H7 (cell line): ENCODE data around the gene REV3L. TPM values are rescaled to one million over a fixed set of nuclear protein-coding genes. Genes with fewer than 3 reads are reported as not detected.

Source experiments
- DNase-seq: peaks from one replicate; pipeline ENCODE4 v3.0.0; 2012
- H3K27me3 ChIP-seq: 2 replicates; pipeline ENCODE4 v1.6.0; 2011; ENCODE audit warnings: mild to moderate bottlenecking, low read length; ENCODE audit not compliant: control insufficient read depth, insufficient read depth
- H3K36me3 ChIP-seq: replicated peaks from 2 replicates; pipeline ENCODE4 v1.5.1; 2011; ENCODE audit warnings: low read length; ENCODE audit not compliant: control insufficient read depth, insufficient read depth
- H3K4me3 ChIP-seq: 2 replicates; pipeline ENCODE4 v1.5.1; 2011; ENCODE audit warnings: low read depth, mild to moderate bottlenecking, control low read depth, low read length, moderate library complexity; ENCODE audit not compliant: insufficient read depth
- total RNA-seq: library from RNA; depleted of rRNA; stranded (reverse); fragments of >200 nt; shearing (Covaris generic); gene quantifications from 2 replicates; pipeline ENCODE4 v1.2.3, GENCODE V29; 2014

REV3L gene
- total RNA-seq, 1 experiment from 2014 or later: 2.1 TPM

DNA sequence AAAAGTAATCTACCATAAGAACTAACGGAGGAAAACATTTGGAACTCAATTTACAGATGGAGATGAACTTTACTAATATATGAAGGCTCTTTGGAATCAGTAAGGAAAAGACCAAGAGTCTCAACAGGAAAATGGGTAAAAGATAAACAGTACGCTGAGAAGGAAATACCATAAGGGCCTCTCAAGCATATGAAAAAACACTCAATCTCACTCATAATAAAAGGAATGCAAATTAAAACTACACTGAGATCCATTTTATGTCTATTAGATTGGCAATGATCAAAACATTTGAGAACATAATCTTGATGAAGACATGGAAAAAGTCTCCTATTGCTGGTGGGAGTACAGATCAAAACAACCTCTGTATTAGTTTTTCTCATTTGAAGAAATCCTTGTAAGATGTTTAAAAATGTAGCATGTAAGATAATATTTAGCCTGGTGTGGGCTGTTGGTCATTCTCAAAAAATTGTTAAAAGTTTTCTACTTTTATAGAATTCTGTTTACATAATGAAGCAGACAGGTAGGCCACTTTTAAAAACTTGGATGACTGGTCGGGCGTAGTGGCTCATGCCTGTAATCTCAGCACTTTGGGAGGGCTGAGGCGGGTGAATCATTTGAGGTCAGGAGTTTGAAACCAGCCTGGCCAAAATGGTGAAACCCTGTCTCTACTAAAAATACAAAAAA is 14.5 kb downstream of the REV3L start:
- no peak for DNase-seq
- H3K27me3 ChIP-seq: no peaks in the 10 kb centered on the region
- H3K36me3 ChIP-seq: no peaks in the 10 kb centered on the region
- H3K4me3 ChIP-seq: no peak overlapping the region

DNA sequence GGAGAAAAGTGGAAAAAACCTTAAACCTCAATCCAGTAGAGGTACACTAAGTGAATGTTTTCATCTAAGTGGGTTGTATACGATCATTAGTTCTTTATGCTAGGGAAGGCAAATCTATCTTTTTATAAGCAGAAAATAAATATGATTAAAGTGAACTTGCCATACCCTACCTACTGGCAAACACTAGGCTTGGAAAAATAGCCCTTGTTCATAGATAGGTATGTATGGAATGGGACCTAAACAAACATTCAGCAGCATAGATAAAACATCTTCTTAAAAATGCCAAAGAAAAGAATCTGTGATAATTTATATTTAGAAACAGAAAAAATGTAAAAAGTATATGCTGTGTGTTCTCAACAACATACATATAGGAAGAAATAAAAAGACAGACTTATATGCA is 18.8 kb downstream of the REV3L start:
- DNase-seq: no peak
- no peaks in the 10 kb centered on the region for H3K27me3 ChIP-seq
- no peaks in the 10 kb centered on the region for H3K36me3 ChIP-seq
- no peak overlapping the region for H3K4me3 ChIP-seq

DNA sequence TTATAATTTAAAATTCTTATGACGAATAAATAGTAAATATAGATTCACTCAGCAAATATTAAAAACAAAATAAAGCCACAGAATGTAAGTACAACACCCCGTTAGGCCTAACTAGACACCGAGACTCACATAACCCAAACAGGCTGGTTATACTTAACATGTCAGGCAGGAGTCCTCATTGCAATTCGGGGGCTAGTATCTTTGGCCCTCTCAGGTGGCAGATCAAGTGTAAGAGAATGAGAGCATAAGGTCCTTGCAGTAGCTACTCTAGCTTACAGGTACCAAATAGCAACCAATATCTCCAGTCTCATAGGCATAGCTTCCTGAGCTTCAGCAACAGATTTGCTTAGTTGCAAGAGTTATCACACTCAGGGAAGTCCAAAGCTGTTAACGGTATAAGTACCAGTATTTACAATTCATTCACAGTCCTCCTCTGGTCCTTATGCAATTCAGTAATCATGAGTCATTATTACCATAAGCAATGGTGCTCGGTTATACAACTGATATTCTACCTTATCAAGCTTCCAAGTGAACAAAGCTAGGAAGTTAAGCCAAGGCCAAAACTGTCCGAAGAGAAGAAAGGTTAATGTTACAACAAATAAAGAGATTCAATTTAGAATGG is 20.1 kb downstream of the REV3L start:
- Histone ChIP-seq H3K27me3 (no peaks in the 10 kb centered on the region), H3K4me3 (no peak overlapping the region), H3K36me3 (no peaks in the 10 kb centered on the region)
- no peak for DNase-seq

DNA sequence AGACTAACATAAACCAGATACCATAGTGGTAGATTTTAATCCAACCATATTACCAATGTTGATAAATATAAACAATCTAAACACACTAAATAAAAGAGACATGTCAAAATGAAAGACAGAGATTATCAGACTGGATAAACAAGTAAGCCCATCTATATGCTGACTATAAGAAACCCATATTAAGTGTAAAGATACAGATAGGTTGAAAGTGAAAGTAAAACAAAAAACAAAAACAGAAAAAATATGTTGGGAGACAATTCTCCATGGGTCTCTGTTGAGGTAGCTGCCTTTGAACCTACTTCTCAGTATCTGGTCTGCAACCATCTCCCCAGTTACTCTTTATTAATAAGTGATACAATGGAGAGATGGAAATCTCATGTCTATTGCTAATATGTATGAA is 21.2 kb downstream of the REV3L start:
- H3K36me3 ChIP-seq: no peaks in the 10 kb centered on the region
- DNase-seq: no peak
- no peaks in the 10 kb centered on the region for H3K27me3 ChIP-seq
- no peak overlapping the region for H3K4me3 ChIP-seq

DNA sequence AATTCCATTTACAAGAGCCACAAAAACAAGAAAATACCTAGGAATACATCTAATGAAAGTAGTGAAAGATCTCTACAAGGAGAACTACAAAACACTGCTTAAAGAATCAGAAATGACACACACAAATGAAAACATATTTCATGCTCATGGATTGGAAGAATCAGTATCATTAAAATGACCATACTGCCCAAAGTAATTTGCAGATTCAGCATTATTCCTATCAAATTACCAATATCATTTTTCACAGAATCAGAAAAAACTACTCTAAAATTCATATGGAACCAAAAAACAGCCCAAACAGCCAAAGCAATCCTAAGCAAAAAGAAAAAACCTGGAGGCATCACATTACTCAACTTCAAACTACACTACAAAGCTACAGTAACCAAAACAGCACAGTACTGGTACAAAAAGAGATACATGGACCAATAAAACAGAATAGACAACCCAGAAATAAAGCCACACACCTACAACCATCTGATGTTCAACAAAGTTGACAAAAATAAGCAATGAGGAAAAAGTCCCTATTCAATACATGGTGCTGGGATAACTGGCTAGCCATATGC is 24.3 kb downstream of the REV3L start:
- Histone ChIP-seq H3K4me3 (no peak overlapping the region), H3K36me3 (no peaks in the 10 kb centered on the region), H3K27me3 (no peaks in the 10 kb centered on the region)
- no peak for DNase-seq

DNA sequence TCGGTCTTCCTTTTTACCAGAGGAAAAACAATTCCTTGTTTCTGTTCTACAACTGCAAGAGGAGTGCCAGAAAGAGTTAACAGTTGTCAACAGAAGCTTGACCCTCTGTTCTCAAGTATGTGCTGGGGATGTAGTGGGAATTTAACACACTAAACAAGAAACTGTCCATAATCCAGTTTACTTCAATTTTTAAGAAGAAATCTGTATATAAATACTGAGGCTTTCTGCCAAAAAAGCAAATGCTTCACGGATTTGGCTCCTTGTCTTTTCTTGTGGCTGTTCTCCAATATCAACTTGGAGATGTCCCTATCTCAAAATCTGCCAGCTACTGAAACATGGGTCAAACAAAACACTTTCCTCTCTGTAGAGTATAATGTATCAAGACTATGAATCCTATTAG is 26.8 kb downstream of the REV3L start:
- no peak for DNase-seq
- Histone ChIP-seq H3K4me3 (no peak overlapping the region), H3K36me3 (no peaks in the 10 kb centered on the region), H3K27me3 (no peaks in the 10 kb centered on the region)

DNA sequence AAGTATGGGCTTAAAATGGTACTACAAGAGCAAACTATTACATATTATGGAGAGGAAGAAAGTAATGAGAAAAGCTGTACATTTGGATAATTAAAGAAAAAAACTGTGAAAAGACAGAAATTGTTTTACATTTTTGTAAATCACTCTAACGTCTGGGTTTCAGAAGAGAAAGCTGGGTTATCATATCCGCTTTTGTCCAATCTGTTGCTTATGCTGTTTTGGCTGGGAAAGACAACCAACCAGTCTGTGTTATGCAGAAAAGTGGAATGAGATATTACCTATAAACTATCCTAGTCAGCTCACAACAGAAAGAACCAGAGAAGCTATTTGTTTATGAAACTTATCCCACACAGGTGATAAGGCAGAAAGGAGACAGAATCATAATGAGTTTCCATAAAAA is 32.4 kb downstream of the REV3L start:
- DNase-seq: no peak
- Histone ChIP-seq H3K36me3 (no peaks in the 10 kb centered on the region), H3K27me3 (no peaks in the 10 kb centered on the region), H3K4me3 (no peak overlapping the region)

DNA sequence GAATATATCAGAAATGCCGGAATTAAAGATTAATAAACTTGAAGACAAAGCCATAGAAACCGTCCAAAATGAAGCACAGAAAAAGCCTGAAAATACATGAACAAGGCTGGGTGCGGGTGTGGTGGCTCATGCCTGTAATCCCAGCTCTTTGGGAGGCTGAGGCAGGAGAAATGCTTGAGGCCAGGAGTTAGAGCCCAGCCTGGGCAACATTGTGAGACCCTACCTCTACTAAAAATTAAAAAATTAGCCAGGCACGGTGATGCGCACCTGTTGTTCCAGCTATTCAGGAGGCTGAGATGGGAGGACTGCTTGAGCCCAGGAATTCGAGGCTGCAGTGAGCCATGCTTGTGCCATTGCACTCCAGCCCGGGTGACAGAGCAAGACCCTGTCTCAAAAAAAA is 32.9 kb downstream of the REV3L start:
- no peak for DNase-seq
- H3K4me3 ChIP-seq: no peak overlapping the region
- H3K27me3 ChIP-seq: no peaks in the 10 kb centered on the region
- no peaks in the 10 kb centered on the region for H3K36me3 ChIP-seq

DNA sequence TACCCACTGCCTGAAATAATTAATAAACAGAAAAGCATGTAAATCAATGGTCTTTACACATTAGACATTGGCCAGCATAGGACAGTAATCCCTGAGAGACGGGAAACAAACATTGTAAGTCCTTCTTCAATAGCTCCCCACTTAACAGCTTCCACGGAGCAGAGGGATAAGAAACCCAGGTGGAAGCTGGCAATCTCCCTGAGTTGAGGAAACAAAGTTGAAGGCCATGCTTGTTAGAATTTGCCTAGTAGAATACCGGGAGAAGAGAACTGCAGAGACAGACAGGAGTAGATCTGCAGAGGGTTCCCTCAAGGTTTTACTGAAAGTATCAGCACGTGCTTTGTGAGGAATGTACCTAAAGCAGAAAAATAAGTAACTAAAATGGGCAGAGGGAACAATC is 33.9 kb downstream of the REV3L start:
- H3K4me3 ChIP-seq: no peak overlapping the region
- H3K27me3 ChIP-seq: no peaks in the 10 kb centered on the region
- no peaks in the 10 kb centered on the region for H3K36me3 ChIP-seq
- DNase-seq: no peak

DNA sequence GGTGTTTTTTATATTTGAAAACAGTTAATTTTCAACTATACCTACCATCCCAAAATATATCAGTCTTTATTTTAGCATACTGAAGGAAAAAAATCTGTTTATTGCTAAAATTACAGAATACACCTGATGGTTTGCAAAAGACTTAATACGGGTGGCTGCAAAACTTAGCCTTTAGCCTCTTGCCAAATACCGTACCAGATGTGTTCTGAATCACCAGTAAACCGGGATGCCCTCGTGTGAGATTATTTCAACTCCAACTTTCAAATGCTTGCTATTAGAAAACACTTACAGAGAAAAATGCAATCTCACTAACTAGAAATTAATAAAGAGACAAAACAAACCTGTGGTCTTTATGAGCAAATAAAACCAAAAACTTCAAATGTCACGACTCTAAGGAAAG is 36.0 kb downstream of the REV3L start:
- Histone ChIP-seq H3K27me3 (no peaks in the 10 kb centered on the region), H3K4me3 (no peak overlapping the region), H3K36me3 (no peaks in the 10 kb centered on the region)
- no peak for DNase-seq

DNA sequence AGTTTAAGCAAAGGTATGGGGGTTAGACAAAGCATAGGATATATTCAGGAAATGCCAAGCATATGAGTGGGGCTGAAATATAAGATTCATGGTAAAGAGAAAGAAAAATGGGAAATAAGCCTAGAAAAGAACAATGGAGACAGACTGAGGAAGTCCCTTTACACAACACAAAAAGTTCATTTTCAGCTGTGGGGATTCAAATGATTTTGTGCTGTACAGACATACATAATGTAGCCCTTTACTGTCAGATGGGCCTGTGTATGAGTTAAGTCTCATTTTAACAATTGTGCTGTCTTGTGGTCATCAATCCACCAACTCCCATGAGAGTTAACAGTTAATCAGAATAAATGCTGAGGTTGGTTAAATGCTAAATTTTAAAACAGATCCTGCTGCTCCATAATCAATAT is 37.2 kb downstream of the REV3L start:
- DNase-seq: no peak
- Histone ChIP-seq H3K27me3 (no peaks in the 10 kb centered on the region), H3K36me3 (no peaks in the 10 kb centered on the region), H3K4me3 (no peak overlapping the region)

DNA sequence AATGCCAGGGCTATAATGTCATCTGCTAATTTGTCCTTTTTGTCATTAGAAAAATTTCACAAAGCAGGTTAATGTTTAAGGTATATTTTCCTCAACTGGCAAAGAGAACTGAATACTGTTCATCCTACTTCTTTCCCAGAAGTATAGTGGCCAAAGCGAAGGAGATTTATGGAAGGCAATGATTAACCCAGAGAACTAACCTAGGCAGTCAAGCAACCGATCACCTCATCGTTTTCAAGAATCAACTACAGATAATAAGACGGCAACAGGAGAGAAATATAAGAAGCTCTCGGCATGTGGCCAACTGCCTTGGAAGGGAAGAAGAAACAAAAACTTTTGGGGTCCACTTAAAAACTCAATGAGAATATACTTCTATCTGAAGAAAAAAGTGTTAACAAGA is 38.2 kb downstream of the REV3L start:
- DNase-seq: no peak
- Histone ChIP-seq H3K27me3 (no peaks in the 10 kb centered on the region), H3K4me3 (no peak overlapping the region), H3K36me3 (no peaks in the 10 kb centered on the region)

DNA sequence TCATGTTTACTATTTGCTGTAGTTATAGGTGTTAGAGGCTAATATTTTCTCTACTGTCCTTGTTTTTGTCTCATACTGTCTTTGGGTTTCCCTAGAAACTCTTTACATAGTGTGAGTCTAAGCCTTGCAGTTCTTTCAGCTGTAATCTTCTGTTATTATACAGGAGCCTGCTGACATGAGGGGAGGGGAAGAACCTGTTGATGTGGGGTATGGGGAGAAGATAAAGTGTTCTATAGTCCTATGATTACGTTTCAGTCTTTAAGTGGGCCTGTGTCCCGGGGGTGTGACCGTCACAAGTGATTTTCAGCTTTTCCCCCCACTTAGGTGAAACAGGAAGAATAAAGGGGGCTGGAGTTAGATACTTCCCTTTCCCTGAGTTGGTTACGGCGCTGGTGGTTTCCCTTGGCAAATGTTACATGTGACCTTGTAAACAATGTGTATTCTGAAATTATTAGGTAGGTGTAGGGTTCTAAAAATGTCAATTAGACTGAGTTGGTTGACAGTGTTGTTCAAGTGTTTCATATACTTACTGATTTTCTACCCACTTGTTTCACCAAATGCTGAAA is 41.3 kb downstream of the REV3L start:
- no peak for DNase-seq
- Histone ChIP-seq H3K36me3 (no peaks in the 10 kb centered on the region), H3K4me3 (no peak overlapping the region), H3K27me3 (no peaks in the 10 kb centered on the region)

DNA sequence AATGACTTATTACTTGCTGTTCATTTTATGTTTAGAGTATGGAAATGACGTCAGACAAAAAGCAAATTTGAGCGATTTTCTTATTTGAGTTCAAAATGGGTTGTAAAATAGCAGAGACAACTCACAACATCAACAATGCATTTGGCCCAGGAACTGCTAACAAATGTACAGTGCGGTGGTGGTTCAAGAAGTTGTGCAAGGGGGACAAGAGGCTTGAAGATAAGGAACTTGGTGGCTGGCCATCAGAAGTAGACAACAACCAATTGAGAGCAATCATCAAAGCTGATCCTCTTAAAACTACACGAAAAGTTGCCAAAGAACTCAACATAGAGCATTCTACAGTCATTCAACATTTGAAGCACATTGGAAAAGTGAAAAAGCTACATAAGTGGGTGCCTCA is 43.8 kb downstream of the REV3L start:
- no peak for DNase-seq
- Histone ChIP-seq H3K36me3 (no peaks in the 10 kb centered on the region), H3K27me3 (no peaks in the 10 kb centered on the region), H3K4me3 (no peak overlapping the region)

DNA sequence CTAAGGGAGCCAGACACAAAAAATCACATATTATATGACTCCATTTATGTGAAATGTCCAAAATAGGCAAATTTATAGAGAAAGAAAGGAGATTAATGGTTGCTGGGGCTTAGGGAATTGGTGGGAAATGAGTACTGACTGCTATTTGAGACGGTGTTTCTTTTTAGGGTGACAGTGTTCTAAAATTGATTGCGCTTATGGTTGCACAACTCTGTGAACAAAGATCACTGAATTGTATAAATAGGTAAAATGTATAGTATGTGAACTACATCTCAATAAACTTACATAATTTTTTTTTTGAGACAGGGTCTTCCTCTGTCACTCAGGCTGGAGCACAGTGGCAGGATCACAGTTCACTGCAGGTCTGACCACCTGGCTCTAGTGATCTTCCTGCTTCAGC is 45.4 kb downstream of the REV3L start:
- no peaks in the 10 kb centered on the region for H3K36me3 ChIP-seq
- no peaks in the 10 kb centered on the region for H3K27me3 ChIP-seq
- no peak overlapping the region for H3K4me3 ChIP-seq
- DNase-seq: no peak
